Brain microvascular endothelial cell (primary cell): ENCODE results near the gene TIRAP.

ENCODE experiments used
- DNase-seq: peaks from one replicate; pipeline ENCODE4 v3.0.0-alpha.2; 2020
- H3K27ac ChIP-seq: fragments of 250-450 bp; sonication (Bioruptor Pico); 2 replicates; pipeline ENCODE4 v1.5.1; 2020; ENCODE audit warnings: mild to moderate bottlenecking, moderate library complexity
- H3K27me3 ChIP-seq: fragments of 250-450 bp; sonication (Bioruptor Pico); replicated peaks from 2 replicates; pipeline ENCODE4 v1.5.1; 2020; ENCODE audit warnings: mild to moderate bottlenecking
- H3K36me3 ChIP-seq: fragments of 250-450 bp; sonication (Bioruptor Pico); replicated peaks from 2 replicates; pipeline ENCODE4 v1.5.1; 2020; ENCODE audit warnings: mild to moderate bottlenecking
- H3K4me3 ChIP-seq: 2 replicates; pipeline ENCODE4 v1.5.1; 2011; ENCODE audit warnings: low read depth, mild to moderate bottlenecking, control low read depth, low read length, moderate library complexity
- CTCF ChIP-seq: IDR thresholded peaks from 2 replicates; pipeline ENCODE4 v1.5.1; 2011; ENCODE audit warnings: low read depth, mild to moderate bottlenecking, moderate library complexity, low read length, control low read depth, inconsistent platforms; ENCODE audit errors: missing control alignments
- in situ Hi-C: cut with HindIII; loops from 2 replicates; pipeline ENCODE4 v1.10.0; 2017; ENCODE audit warnings: low sequenced_read_pairs, low pct_ligation_motif_present

Gene TIRAP

GRCh38 chr11:126328001-126328390, 45.1 kb downstream of the TIRAP start:
- DNase-seq, result no peak
- no peaks in the 10 kb centered on the region for H3K27me3 ChIP-seq
- H3K36me3 ChIP-seq, result no peaks in the 10 kb centered on the region
- H3K27ac ChIP-seq, result no peak overlapping the region
- no peak for TF ChIP-seq CTCF
- in situ Hi-C loops, result no loop called here
- H3K4me3 ChIP-seq, result no peak overlapping the region

GRCh38 chr11:126328444-126328843, 45.6 kb downstream of the TIRAP start:
- in situ Hi-C loops, result no loop called here
- H3K36me3 ChIP-seq, result no peaks in the 10 kb centered on the region
- no peak for TF ChIP-seq CTCF

GRCh38 chr11:126328938-126329643, 46.2 kb downstream of the TIRAP start:
- Histone ChIP-seq H3K4me3 (no peak overlapping the region), H3K27me3 (no peaks in the 10 kb centered on the region), H3K36me3 (no peaks in the 10 kb centered on the region), H3K27ac (no peak overlapping the region)
- TF ChIP-seq CTCF, result no peak
- in situ Hi-C loops, result no loop called here
- DNase-seq, result no peak

More at GRCh38 chr11:126328444-126328843, 45.6 kb downstream of the TIRAP start:
- no peak for DNase-seq
- Histone ChIP-seq H3K4me3 (no peak overlapping the region), H3K27ac (no peak overlapping the region), H3K27me3 (no peaks in the 10 kb centered on the region)

- Histone ChIP-seq H3K27ac (no peak overlapping the region), H3K27me3 (no peaks in the 10 kb centered on the region), H3K4me3 (no peak overlapping the region), H3K36me3 (no peaks in the 10 kb centered on the region)
- no peak for DNase-seq
- no peak for TF ChIP-seq CTCF
- in situ Hi-C loops, result no loop called here
Measured at GRCh38 chr11:126329644-126330211, 46.8 kb downstream of the TIRAP start.

GRCh38 chr11:126331286-126331685, 48.4 kb downstream of the TIRAP start:
- Histone ChIP-seq H3K27ac (no peak overlapping the region), H3K27me3 (no peaks in the 10 kb centered on the region), H3K4me3 (no peak overlapping the region), H3K36me3 (no peaks in the 10 kb centered on the region)
- TF ChIP-seq CTCF, result no peak
- in situ Hi-C loops, result no loop called here
- no peak for DNase-seq

- in situ Hi-C loops, result no loop called here
- H3K27ac ChIP-seq, result peak overlapping the region; percentile 21
- peak; percentile 84 for DNase-seq
- H3K27me3 ChIP-seq, result no peaks in the 10 kb centered on the region
- no peak overlapping the region for H3K4me3 ChIP-seq
- no peaks in the 10 kb centered on the region for H3K36me3 ChIP-seq
- TF ChIP-seq CTCF, result no peak
Measured at GRCh38 chr11:126332221-126332711, 49.4 kb downstream of the TIRAP start.
